Measurements from ENCODE around the gene AGBL4. TPM values are rescaled to one million over a fixed set of nuclear protein-coding genes. Genes with fewer than 3 reads are reported as not detected.

AGBL4 gene
- polyA plus RNA-seq, 3 donors = 0.05 TPM; not detected in 2

DNA sequence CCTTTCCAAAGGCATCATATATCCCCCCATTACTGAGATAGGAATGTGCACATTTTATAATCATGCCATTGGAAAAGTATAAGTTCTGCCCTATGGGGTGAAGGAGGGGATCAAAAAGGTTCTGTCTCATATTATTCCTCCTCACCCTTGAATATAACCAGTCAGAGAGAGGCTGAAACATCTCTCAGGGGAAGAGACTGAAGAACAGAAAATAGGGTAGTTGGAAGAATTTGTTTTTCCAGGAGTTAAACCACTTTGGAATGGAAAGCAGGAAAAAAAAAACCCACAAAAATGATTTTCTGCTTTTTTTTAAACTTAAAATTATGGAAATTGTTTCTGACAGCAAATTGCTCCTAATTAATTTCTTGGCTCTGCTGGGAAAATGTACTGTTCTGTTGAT, 1194.3 kb downstream of the AGBL4 start:
- Histone ChIP-seq H4K20me1 (ENCODE audit: insufficient read depth, low read length) (no peaks in the 10 kb centered on the region), H3K9me3 (replicated peaks in 1 of 2; ENCODE audit: control insufficient read depth in 1 of 2, insufficient read depth in 1 of 2, low read length in 2 of 2) (no peaks in the 10 kb centered on the region), H2AFZ (ENCODE audit: insufficient read depth, low read depth, low read length, poor library complexity, severe bottlenecking) (no peak overlapping the region), H3K9ac (ENCODE audit: insufficient read depth, low read length, poor library complexity, severe bottlenecking) (no peak overlapping the region), H3K4me2 (replicated peaks; ENCODE audit: extremely low read depth, low read length, poor library complexity, severe bottlenecking) (no peak overlapping the region), H3K36me3 (replicated peaks in 1 of 2; ENCODE audit: control insufficient read depth in 1 of 2, insufficient read depth in 2 of 2, low read length in 2 of 2) (no peaks in the 10 kb centered on the region), H3K4me1 (ENCODE audit: control insufficient read depth in 1 of 2, insufficient read depth in 2 of 2, low read length in 2 of 2) (no peaks in the 10 kb centered on the region), H3K27me3 (ENCODE audit: control insufficient read depth in 2 of 2, insufficient read depth in 2 of 2, low read length in 2 of 2) (peaks cover 0 to 4% of the 10 kb centered on the region in 2 donors), H3K79me2 (ENCODE audit: insufficient read depth, low read length) (no peaks in the 10 kb centered on the region), H3K27ac (ENCODE audit: low read depth in 1 of 2, low read length in 2 of 2) (no peak overlapping the region), H3K4me3 (replicated peaks in 1 of 3; ENCODE audit: low read depth in 2 of 3, low read length in 3 of 3) (no peak overlapping the region)
- intact Hi-C loops (cut with micrococcal nuclease) = no loop called here
- Mint-ChIP-seq H3K36me3 (no peaks in the 10 kb centered on the region), H3K27ac (peak overlapping the region in 1 of 7 donors; percentile 35), H3K4me3 (no peak overlapping the region), H3K4me1 (no peaks in the 10 kb centered on the region), H3K9me3 (peaks cover 0 to 3% (median 0%) of the 10 kb centered on the region in 7 donors), H3K27me3 (ENCODE audit: low read depth in 3 of 3) (peaks cover 3 to 6% (median 4%) of the 10 kb centered on the region in 3 donors)
- TF ChIP-seq CTCF (IDR thresholded peaks at IDR 0.05) = no peak
- DNase-seq = no peak

DNA sequence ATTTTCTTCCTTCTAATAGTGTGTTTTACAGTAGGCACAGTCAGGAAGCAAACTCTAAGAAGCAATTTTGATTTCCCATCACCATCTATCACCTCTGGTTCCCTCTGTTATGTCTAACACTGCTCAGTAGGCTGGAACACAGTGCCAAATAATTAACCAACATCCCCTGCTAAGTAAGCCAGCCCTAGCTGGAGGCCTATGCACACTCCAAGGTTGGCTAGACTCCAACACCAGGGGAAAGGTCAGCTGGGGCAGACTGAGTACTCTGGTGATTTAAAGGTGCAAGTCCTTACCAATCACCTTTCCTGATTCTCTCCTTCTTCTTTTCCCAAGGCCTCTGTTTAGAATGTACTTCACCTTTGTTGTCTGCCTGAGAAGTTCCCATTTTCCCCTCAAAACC, 1200.6 kb downstream of the AGBL4 start:
- Histone ChIP-seq H3K4me1 (ENCODE audit: control insufficient read depth in 1 of 2, insufficient read depth in 2 of 2, low read length in 2 of 2) (no peaks in the 10 kb centered on the region), H4K20me1 (ENCODE audit: insufficient read depth, low read length) (no peaks in the 10 kb centered on the region), H3K27me3 (ENCODE audit: control insufficient read depth in 2 of 2, insufficient read depth in 2 of 2, low read length in 2 of 2) (peaks cover 0 to 2% of the 10 kb centered on the region in 2 donors), H3K4me3 (replicated peaks in 1 of 3; ENCODE audit: low read depth in 2 of 3, low read length in 3 of 3) (no peak overlapping the region), H2AFZ (ENCODE audit: insufficient read depth, low read depth, low read length, poor library complexity, severe bottlenecking) (no peak overlapping the region), H3K9me3 (replicated peaks in 1 of 2; ENCODE audit: control insufficient read depth in 1 of 2, insufficient read depth in 1 of 2, low read length in 2 of 2) (no peaks in the 10 kb centered on the region), H3K4me2 (replicated peaks; ENCODE audit: extremely low read depth, low read length, poor library complexity, severe bottlenecking) (no peak overlapping the region), H3K9ac (ENCODE audit: insufficient read depth, low read length, poor library complexity, severe bottlenecking) (no peak overlapping the region), H3K27ac (ENCODE audit: low read depth in 1 of 2, low read length in 2 of 2) (no peak overlapping the region), H3K36me3 (replicated peaks in 1 of 2; ENCODE audit: control insufficient read depth in 1 of 2, insufficient read depth in 2 of 2, low read length in 2 of 2) (no peaks in the 10 kb centered on the region), H3K79me2 (ENCODE audit: insufficient read depth, low read length) (no peaks in the 10 kb centered on the region)
- Mint-ChIP-seq H3K27ac (peak overlapping the region in 1 of 7 donors; percentile 49), H3K4me1 (no peaks in the 10 kb centered on the region), H3K27me3 (ENCODE audit: low read depth in 3 of 3) (peaks cover 2 to 5% (median 4%) of the 10 kb centered on the region in 3 donors), H3K4me3 (no peak overlapping the region), H3K36me3 (no peaks in the 10 kb centered on the region), H3K9me3 (no peaks in the 10 kb centered on the region)
- TF ChIP-seq CTCF (IDR thresholded peaks at IDR 0.05) = no peak
- DNase-seq = no peak
- intact Hi-C loops (cut with micrococcal nuclease) = no loop called here
